Neural progenitor cell (in vitro differentiated cells): ENCODE results near the gene PHOX2A.

Experiments used
- EZH2 ChIP-seq: fragments of 200-600 bp; sonication (generic); IDR thresholded peaks from 2 replicates; pipeline ENCODE4 v1.6.1; 2017; ENCODE audit warnings: antibody characterized with exemption, mild to moderate bottlenecking, moderate library complexity
- EZH2phosphoT487 ChIP-seq: fragments of 200-600 bp; sonication (generic); IDR thresholded peaks from 2 replicates; pipeline ENCODE4 v1.6.1; 2017; ENCODE audit warnings: antibody characterized with exemption
- TF ChIP-seq, protein P1 (sequence below): fragments of 200-600 bp; sonication (generic); IDR thresholded peaks from 2 replicates; pipeline ENCODE4 v1.5.1; 2017; ENCODE audit warnings: antibody characterized with exemption, mild to moderate bottlenecking

DNA sequence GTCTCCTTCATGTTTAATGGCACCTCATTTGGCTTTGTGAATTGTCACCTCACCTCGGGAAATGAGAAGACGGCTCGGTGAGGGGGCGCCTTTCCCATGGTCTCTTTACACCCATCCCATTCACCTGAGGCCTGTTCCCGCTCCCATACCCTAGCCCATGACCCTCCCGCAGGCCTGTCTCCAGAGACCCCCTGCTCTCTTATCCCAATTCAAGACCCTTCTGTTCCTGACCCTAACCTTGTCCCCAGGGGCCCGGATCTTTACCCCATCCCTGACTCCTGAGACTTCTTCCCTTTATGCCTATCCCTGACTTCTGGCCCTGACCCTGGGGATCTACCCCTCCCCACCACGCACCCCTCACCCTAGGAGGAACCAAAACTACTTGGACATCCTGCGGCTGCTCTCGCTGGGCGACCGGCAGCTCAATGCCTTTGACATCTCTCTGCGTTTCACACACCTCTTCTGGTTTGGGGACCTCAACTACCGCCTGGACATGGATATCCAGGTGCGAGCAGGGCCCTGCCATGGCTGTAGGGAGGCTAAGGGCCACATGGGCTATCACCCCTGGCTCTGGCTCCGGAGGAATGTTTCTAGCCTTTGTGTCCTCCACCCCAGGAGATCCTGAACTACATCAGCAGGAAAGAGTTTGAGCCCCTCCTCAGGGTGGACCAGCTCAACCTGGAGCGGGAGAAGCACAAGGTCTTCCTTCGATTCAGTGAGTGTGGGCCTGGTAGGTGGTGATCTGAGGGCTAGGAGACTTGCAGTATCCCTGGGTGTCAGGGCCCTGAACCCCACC lies 11.5 kb downstream of the PHOX2A start:
- TF ChIP-seq, protein P1, sequence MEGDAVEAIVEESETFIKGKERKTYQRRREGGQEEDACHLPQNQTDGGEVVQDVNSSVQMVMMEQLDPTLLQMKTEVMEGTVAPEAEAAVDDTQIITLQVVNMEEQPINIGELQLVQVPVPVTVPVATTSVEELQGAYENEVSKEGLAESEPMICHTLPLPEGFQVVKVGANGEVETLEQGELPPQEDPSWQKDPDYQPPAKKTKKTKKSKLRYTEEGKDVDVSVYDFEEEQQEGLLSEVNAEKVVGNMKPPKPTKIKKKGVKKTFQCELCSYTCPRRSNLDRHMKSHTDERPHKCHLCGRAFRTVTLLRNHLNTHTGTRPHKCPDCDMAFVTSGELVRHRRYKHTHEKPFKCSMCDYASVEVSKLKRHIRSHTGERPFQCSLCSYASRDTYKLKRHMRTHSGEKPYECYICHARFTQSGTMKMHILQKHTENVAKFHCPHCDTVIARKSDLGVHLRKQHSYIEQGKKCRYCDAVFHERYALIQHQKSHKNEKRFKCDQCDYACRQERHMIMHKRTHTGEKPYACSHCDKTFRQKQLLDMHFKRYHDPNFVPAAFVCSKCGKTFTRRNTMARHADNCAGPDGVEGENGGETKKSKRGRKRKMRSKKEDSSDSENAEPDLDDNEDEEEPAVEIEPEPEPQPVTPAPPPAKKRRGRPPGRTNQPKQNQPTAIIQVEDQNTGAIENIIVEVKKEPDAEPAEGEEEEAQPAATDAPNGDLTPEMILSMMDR = no peak
- no peak for TF ChIP-seq EZH2
- no peak for TF ChIP-seq EZH2phosphoT487
